ENCODE measurements around the gene HUWE1. TPM values are rescaled to one million over a fixed set of nuclear protein-coding genes. Genes with fewer than 3 reads are reported as not detected.

Gene HUWE1
- total and polyA plus RNA-seq, 2 donors from 2014 or later: 34.2 to 203 TPM

DNA sequence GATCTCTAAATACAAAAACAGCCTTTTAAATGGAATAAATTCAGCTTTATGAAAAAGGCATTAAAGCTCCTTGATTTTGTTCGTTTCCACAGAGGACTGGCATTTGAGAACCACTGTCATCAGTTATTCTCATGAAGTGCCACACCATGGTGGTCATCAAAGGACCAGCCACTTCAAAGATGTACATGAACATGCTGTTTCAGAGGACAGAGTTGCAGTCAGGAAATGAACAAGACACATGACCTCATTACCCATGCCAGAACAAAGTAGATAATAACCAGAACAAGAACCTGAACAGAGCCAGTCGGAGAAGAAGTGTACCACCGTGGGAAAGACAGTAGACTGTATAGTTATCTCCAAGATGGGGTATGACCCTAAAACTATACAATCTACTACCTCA, 129.7 kb downstream of the HUWE1 start:
- intact Hi-C loops (cut with DNase I): no loop called here
- Histone ChIP-seq H3K9ac (ENCODE audit: low read length in 3 of 3) (no peak overlapping the region), H3K9me3 (ENCODE audit: control insufficient read depth in 2 of 3, insufficient read depth in 1 of 3, low read length in 3 of 3) (no peaks in the 10 kb centered on the region), H3K27ac (ENCODE audit: low read depth in 2 of 2, low read length in 2 of 2) (no peak overlapping the region), H3K4me1 (ENCODE audit: control insufficient read depth in 2 of 3, insufficient read depth in 2 of 3, low read depth in 1 of 3, low read length in 3 of 3) (no peaks in the 10 kb centered on the region), H3K27me3 (ENCODE audit: control insufficient read depth, insufficient read depth, low read length) (peaks cover 7% of the 10 kb centered on the region), H3K4me3 (ENCODE audit: low read length in 3 of 3) (no peak overlapping the region), H3K36me3 (ENCODE audit: control insufficient read depth in 2 of 3, insufficient read depth in 3 of 3, low read length in 3 of 3) (peaks cover 13 to 77% (median 51%) of the 10 kb centered on the region in 3 donors)
- FAIRE-seq (no peak), DNase-seq (no peak)
- TF ChIP-seq, protein P1, sequence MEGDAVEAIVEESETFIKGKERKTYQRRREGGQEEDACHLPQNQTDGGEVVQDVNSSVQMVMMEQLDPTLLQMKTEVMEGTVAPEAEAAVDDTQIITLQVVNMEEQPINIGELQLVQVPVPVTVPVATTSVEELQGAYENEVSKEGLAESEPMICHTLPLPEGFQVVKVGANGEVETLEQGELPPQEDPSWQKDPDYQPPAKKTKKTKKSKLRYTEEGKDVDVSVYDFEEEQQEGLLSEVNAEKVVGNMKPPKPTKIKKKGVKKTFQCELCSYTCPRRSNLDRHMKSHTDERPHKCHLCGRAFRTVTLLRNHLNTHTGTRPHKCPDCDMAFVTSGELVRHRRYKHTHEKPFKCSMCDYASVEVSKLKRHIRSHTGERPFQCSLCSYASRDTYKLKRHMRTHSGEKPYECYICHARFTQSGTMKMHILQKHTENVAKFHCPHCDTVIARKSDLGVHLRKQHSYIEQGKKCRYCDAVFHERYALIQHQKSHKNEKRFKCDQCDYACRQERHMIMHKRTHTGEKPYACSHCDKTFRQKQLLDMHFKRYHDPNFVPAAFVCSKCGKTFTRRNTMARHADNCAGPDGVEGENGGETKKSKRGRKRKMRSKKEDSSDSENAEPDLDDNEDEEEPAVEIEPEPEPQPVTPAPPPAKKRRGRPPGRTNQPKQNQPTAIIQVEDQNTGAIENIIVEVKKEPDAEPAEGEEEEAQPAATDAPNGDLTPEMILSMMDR (IDR thresholded peaks at IDR 0.05; ENCODE audit: borderline replicate concordance, extremely low read depth, insufficient read depth): no peak

DNA sequence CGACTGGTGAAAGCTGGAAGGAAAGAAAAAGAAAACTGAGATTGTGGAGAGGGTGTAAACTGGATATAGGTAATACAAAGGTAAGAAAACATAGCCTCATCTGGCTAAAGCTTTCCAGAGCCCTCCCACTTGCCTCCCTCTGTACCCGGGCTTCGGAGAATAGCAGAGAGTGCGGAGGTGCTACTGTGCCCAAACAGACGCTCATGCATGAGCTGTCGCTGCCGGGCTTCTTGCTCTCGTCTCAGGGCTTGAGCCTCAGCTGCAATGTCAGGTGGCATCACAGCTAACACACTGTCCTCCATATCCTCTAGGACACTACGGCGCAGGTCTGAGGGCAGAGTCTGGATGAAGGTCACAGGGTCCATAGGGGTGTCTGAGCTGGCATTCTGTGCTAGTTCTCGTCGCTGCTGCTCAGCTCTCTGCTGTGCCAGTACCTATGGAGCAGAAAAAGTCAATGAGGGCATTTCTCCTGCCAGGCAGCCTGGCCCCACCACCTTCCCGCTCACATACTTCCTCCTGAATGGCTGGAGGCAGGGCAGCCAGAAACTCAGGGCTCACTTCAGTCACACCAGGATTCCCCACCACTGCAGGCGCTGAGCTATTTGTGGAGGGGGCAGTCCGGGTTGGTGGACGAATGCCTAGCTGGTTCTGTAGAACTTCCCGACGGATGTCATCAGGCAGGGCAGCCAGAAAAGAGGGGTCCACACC, 135.6 kb downstream of the HUWE1 start:
- intact Hi-C loops (cut with DNase I): no loop called here
- FAIRE-seq (no peak), DNase-seq (no peak)
- TF ChIP-seq, protein P1 (IDR thresholded peaks at IDR 0.05; ENCODE audit: borderline replicate concordance, extremely low read depth, insufficient read depth): no peak
- Histone ChIP-seq H3K9ac (ENCODE audit: low read length in 3 of 3) (no peak overlapping the region), H3K4me1 (ENCODE audit: control insufficient read depth in 2 of 3, insufficient read depth in 2 of 3, low read depth in 1 of 3, low read length in 3 of 3) (no peaks in the 10 kb centered on the region), H3K27ac (ENCODE audit: low read depth in 2 of 2, low read length in 2 of 2) (no peak overlapping the region), H3K36me3 (ENCODE audit: control insufficient read depth in 2 of 3, insufficient read depth in 3 of 3, low read length in 3 of 3) (peaks cover 3 to 66% (median 44%) of the 10 kb centered on the region in 3 donors), H3K9me3 (ENCODE audit: control insufficient read depth in 2 of 3, insufficient read depth in 1 of 3, low read length in 3 of 3) (no peaks in the 10 kb centered on the region), H3K4me3 (ENCODE audit: low read length in 3 of 3) (no peak overlapping the region), H3K27me3 (ENCODE audit: control insufficient read depth, insufficient read depth, low read length) (no peaks in the 10 kb centered on the region)

DNA sequence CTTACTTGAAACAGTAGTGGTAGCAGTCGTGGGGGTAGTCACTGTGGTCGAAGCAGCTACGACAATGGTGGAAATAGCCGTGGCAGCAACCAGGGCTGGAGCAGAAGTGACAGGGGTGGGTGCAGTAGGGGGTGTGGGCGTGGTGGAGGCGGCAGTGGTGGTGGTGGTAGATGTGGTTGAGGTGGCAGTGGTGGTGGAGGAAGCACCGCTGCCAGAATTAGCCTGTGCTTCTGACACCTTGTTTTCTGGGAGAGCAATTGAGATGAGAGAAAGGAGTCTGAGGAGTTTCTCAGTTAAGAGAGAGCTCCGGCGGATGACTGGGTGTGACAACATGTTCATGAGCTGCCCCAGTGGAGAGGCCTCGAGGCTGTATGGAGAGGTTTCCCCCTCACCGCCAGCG, 138.9 kb downstream of the HUWE1 start:
- no peaks in the 10 kb centered on the region for H3K27me3 ChIP-seq (ENCODE audit: control insufficient read depth, insufficient read depth, low read length)
- H3K4me1 ChIP-seq (ENCODE audit: control insufficient read depth in 2 of 3, insufficient read depth in 2 of 3, low read depth in 1 of 3, low read length in 3 of 3): no peaks in the 10 kb centered on the region
- TF ChIP-seq, protein P1 (IDR thresholded peaks at IDR 0.05; ENCODE audit: borderline replicate concordance, extremely low read depth, insufficient read depth): no peak
- intact Hi-C loops (cut with DNase I): no loop called here
- FAIRE-seq (no peak), DNase-seq (no peak)
- H3K9ac ChIP-seq (ENCODE audit: low read length in 3 of 3): no peak overlapping the region
- H3K36me3 ChIP-seq (ENCODE audit: control insufficient read depth in 2 of 3, insufficient read depth in 3 of 3, low read length in 3 of 3): peaks cover 5 to 73% (median 41%) of the 10 kb centered on the region in 3 donors
- no peaks in the 10 kb centered on the region for H3K9me3 ChIP-seq (ENCODE audit: control insufficient read depth in 2 of 3, insufficient read depth in 1 of 3, low read length in 3 of 3)
- no peak overlapping the region for H3K27ac ChIP-seq (ENCODE audit: low read depth in 2 of 2, low read length in 2 of 2)
- H3K4me3 ChIP-seq (ENCODE audit: low read length in 3 of 3): no peak overlapping the region
